Ammon's horn (tissue), 1 donor: Measurements from ENCODE around the gene CBX3.
A peak's percentile ranks its signal among the peaks of the same experiment; 100 is the strongest.
"Not testable (repeated sequence)": the region's sequence is repeated elsewhere in the genome, so short reads cannot be mapped to it uniquely, and the experiment has no call there.

Experiments used
- DNase-seq: peaks from one replicate; pipeline ENCODE4 v3.0.0-alpha.2; 2016; ENCODE audit warnings: low spot score

The CBX3 gene

DNA sequence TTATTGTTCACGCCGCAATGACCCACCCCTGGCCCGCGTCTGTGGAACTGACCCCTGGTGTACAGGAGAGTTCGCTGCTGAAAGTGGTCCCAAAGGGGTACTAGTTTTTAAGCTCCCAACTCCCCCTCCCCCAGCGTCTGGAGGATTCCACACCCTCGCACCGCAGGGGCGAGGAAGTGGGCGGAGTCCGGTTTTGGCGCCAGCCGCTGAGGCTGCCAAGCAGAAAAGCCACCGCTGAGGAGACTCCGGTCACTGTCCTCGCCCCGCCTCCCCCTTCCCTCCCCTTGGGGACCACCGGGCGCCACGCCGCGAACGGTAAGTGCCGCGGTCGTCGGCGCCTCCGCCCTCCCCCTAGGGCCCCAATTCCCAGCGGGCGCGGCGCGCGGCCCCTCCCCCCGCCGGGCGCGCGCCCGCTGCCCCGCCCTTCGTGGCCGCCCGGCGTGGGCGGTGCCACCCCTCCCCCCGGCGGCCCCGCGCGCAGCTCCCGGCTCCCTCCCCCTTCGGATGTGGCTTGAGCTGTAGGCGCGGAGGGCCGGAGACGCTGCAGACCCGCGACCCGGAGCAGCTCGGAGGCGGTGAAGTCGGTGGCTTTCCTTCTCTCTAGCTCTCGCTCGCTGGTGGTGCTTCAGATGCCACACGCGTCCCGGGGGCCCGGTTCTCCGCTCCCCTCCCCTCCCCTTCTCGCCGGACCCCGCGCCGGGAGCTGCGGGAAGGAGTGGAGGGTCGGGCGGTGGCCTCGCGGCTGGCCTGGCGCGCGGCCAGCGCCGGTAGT, at the start of gene CBX3:
CBX3 (plus strand) TSS at position 499 of the 772 bp plus-strand sequence. CDS start 1,254 bp downstream, outside the sequence.
- peak; percentile 85 for DNase-seq

DNA sequence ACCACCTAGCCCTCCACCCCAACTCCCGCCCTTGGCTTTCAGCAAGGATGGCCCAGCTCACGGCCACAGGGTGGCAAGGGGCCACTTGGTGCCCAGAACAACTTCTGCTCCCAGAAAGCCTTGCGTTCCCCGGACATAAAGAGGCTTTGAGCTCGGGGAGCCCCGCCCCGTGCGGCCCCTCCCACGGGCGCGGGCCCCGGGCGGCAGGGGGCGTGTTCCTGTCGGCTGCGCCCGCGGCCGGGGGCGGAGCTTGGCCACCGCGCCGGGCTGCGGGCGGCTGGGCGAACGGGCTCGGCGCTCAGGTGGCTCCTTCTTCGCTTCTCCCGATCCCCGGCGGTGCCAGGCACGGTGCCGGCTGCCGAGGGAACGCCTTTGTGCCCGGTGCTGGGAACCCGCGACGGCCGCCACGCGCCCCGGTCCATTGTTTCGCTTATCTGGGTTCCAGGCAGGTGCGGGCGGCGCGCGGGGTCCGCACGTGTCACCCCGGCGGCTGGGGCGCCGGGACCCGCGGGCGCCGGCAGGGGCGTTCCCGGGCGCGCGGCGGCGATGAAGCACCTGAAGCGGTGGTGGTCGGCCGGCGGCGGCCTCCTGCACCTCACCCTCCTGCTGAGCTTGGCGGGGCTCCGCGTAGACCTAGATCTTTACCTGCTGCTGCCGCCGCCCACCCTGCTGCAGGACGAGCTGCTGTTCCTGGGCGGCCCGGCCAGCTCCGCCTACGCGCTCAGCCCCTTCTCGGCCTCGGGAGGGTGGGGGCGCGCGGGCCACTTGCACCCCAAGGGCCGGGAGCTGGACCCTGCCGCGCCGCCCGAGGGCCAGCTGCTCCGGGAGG, 49.4 kb upstream of the CBX3 start, which contains the start of gene NFE2L3:
NFE2L3 (plus strand) TSS at position 246 of the 829 bp plus-strand sequence; CDS start at position 547, 301 bp downstream.
- peak; percentile 79 for DNase-seq

DNA sequence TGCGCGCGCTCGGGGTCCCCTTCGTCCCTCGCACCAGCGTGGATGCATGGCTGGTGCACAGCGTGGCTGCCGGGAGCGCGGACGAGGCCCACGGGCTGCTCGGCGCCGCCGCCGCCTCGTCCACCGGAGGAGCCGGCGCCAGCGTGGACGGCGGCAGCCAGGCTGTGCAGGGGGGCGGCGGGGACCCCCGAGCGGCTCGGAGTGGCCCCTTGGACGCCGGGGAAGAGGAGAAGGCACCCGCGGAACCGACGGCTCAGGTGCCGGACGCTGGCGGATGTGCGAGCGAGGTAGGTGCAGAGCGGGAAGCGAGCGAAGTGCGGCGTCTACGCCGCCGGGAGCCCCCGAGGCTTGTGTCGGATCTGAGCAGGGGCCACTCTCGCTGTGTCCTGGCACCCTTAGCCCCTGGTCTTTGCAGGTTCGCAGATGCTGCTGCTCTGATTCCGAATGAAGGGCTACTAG, 48.7 kb upstream of the CBX3 start:
- not testable (repeated sequence) for DNase-seq

DNA sequence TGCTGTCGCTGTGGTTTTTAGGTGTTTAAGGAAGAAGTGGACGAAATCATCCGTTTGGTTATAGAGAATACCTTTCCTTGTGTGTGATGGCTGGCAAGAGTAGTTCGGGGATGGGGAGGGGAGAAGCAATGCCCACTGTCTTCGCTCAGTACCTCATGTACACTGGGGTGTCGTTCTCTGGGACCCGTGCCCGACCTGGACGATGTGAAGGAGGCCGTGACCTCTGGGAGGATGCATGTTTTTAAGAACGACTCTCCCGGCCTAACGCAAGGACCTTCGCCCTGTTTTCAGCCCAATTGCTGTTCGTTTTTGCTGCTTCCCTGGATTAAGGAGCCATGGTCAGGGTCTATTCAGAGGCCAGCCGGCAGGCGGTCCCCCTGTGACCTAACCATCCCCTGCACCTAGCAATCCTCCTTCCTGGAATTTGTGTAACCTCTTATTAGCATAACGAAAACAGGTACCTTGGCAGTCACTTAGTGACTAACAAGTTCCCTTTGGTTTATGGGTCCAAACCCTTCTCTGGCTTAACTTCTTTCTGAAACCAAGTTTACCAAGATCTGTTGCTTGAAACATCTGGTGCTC, 48.2 kb upstream of the CBX3 start:
- no peak for DNase-seq

DNA sequence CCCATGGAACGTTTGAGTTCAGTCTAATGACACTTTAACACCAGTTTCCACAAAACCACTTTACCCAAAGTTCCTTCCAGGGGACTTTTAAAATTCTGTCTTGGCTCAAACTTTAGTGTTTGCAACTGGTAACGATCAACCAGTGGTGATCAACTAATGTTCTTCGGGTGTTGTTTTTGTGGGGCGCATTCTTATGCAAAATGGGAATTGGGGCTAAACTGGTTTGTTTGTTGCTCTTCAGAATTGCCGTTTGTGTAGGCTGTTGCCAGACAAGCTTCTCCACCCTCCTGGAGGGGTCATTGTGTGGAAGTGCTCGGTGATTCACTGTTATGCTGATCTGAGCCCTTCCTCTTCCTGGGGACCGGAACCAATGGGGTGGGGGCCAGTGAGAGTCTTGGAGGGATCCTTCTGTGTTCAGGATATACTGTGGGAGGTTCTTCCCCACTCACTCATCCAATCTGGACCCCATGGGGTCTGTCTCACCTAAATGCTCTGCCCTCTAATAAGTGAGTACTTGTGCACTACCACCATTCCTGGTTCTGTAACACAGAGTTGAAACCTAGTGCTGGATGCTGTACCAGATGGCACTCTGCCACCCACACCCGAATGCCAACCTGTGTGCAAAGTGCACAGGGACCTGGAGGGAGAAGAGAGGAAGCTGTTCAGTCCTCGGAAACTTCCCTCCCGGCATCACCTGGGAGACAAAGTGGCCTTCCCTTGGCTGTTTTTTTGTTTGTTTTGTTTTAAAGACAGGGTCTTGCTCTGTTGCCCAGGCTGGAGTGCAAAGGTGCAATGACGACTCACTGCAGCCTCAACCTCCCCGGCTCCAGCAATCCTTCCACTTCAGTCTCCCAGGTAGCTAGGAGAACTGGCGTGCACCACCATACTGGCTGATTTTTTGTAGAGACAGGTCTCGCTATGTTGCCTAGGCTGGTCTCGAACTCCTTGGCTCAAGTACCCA, 47.4 kb upstream of the CBX3 start:
- no peak for DNase-seq

DNA sequence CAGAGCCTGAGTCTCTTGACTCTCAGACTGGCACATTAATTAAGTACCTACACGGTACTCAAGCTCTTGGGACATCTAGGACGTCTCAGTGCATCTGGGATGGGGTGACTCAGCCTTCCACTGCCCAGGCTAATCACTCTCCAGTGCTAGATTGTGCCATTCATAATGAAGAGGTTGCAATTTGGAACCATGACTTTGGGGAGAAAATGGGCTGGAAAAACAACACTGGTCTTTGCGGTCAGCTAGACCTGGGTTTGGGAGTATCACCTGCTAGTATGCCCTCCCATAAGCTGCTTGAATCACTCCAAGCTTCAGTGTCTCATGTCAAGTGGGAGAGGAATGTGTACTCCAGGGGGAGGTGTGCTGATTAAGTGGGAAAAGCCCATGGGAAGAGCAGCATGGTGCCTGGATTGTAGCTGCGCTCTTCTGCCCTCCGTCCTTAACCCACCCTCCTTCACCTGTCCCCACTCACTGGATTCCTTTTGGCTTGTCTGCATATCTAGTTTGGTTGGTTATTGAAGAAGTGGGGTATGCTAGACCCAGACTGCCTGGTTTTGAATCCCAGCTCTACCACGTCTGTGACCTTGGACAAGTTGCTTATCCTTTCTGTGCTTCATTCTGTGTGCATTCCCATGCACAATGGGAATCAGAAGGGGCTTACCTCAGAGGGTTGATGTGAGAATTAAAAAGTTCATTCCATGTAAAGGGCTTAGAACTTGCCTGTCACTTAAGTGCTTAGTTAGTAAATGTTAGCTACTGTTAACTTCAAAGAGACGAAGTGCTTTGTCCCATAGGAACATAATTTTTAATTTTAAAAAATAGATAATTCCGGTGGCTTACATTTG, 45.8 kb upstream of the CBX3 start:
- DNase-seq = no peak

DNA sequence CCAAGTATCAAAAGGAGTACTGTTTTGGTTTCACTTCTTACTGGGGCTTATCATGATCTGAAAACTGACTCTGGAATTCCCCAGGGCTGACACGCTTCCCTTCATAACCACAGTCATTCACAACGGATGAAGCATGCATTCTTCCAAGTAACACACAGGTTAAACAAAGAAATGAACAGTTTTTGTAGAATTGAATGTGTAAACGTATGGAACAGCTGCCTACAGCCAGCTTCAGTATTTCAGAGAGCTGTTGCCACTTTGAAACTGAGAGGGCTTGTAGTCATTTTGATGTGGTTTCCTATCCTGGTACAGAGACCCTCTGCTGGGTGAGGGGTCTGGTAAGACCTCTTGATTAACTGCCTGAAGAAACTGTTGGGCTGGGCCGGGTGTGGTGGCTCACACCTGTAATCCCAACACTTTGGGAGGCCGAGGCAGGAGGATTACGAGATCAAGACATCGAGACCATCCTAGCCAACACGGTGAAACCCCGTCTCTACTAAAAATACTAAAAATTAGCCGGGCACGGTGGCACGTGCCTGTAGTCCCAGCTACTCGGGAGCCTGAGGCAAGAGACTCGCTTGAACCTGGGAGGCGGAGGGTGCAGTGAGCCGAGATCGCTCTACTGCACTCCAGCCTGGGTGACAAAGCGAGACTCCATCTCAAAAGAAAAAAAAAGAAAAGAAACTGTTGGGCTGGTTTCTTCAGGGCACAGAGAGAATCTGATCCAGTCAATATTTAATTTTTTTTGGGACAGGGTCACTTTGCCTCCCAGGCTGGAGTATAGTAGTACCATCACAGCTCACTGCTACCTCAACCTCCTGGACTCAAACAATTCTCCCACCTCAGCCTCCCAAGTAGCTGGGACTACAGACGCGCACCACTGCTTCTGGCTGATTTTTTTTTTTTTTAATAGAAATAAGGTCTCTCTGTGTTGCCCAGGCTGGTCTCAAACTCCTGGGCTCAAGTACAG, 44.8 kb upstream of the CBX3 start:
- no peak for DNase-seq

DNA sequence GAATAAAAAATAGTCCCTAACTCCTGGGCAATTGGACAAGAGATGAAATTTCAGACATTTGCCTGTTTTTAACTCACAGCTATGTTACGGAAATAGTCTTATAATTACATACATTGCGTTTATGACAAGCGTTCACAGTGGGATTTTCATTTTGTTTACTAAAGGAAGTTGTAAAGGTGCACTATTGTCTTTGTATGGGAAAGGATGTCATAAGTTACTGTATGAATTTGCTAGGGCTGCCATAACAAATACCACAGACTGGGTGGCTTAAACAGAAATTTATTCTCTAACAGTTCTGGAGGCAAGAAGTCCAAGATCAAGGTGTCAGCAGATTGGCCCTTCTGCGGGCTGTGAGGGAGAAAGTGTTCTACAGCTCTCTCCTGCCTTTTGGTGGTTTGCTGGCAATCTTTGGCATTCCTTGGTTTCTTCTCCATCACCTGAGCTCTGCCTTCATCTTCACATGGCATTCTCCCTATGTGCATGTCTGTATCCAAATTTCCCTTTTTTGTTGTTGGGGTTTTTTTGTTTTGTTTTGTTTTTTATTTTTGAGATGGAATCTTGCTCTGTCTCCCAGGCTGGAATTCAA, 43.9 kb upstream of the CBX3 start:
- no peak for DNase-seq

DNA sequence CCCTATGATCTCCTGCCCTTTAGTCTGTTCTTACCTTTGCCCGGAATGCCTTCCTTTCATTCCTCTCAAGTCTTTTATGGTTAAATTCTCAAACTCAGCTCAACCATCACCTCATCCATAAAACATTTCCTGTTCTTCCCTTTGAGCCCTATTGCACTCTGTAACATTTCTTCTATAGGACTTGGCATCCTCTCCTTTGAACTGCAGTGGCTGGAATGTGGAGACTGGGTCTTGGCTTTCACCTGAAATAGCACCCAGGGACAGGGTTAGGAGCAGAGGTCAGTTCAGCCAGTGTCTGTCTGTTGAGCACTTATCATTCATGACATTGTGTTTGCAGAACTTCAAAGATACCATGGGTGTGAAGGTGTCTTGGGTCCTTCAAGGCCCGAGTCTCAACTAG, 42.3 kb upstream of the CBX3 start:
- no peak for DNase-seq

DNA sequence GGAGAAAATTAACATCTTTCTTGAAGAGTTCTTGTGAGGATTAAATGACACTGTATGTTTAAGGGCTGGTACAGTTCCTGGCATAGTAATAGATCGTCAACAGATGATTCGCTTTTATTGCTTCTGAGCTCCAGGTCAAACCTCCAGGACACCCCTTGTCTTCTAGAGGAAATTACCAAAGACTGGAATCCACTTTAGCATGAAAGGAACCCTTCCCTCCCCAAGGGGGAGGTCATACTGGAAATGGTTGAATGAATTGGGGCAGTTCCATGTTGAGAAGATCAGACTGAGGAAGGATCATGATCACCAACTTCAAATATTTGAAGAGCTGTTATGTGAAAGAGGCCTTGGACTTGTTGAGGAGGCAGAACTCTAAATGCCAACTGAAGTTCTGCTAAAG, 40.6 kb upstream of the CBX3 start:
- no peak for DNase-seq

DNA sequence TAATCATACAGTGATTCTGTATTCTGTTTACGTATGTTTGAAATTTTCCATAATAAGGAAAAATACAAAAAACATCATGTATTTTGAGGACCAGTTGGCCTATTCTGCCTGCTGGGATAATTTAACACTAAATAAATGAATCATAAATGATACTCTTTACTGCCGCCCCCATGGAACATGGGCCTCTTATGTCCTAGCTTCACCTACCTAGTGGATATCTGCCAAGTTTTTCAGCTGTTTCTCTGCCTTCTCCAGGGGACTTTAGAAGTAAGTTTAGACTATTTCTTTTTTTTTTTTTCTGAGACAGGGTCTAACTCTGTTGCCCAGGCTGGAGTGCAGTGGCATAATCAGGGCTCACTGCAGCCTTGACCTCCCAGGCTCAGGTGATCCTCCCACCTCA, 39.1 kb upstream of the CBX3 start:
- no peak for DNase-seq

DNA sequence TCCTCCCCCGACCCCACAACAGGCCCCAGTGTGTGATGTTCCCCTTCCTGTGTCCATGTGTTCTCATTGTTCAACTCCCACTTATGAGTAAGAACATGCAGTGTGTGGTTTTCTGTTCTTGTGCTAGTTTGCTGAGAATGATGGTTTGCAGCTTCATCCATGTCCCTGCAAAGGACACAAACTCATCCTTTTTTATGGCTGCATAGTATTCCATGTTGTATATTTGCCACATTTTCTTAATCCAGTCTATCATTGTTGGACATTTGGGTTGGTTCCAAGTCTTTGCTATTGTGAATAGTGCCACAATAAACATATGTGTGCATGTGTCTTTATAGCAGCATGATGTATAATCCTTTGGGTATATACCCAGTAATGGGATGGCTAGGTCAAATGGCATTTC, 37.7 kb upstream of the CBX3 start:
- DNase-seq = not testable (repeated sequence)

DNA sequence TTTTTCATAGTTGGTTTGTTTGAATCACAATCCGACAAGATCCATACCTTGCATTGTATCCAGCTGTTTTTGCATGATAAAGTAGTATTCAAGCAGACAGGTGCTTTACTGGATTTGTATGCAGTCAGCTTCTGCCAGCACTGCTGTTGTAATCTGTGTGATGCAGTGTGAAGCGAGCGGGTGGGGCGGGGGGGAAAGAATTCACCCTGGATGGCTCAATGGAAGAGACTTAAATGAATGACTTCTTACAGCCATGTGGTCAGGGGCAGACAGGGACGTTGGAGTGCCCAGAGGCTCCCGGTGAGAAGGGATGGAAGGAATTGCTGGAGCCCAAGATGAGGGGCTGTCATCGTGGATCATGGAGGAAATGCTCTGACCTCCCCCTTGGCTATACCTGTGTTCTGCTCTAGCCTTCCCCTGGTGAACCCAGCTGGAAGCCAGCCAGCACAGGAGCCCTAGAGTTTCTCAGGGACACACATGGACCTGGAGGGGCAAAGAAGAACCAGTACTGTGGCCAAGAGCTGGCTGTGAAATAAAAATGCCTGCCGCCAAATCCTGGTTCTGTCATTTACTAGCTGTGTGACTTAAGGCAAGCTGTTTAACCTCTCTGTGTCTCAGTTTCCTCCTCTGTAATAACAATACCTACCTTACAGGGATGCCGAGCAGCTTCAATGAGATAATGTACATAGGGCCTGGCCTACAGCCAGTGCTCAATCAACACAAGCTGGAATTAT, 35.4 kb upstream of the CBX3 start:
- DNase-seq = no peak

DNA sequence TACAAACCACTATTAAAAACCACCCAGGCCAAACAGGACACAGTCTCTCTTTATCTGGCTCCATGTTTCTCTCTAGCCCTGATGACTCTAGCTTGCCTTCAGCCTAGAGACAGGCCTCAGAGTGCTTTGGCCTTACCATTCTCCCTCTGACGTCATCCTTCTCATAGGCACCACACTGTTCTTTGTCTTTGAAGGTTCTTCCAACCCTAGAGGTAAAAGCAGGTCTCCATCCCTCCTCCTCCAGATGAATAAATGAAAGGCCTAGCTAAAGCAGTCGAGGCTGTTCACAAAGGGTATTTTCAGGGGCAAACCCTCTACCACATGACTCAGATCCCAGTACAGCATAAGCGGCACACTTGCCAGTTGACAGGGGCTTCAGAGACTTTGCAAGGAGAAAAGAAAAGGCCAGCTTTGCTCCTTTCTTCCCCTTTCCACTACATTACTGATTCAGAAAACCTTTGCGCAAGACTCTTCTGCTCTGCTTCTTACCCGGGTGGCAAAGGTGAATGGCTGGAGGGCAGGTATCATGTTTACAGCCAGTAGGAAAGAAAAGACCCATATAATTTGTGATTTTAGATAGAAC, 34.8 kb upstream of the CBX3 start:
- no peak for DNase-seq

DNA sequence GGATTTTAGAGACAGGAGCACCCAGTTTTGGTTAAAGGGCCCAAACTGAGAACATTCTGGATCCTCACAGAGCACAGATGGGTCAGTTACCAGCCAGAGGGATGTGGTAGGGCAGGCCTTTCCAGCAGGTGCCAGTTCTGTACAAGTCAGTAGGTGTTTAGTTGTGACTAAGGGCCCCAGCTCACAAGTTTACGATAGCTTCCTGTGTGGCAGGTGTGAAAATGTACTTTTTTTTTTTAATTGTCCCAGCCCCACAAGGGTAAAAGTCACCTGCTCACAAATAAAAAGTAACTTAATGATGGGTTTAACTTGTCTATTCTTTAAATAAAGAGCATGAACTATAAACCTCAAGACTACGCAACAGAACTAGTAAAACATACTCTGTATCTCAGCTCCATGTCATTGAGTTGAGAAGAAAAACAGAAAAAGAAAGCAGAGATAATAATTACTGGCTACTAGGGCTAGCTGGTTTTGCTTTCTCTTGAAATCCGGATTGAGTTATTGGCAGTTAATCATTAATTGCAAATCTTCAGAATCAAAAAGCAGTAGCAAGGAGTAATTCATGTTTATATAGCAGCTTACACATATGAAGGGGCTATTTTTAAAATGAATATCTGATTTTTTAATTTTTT, 34.1 kb upstream of the CBX3 start:
- DNase-seq = no peak

DNA sequence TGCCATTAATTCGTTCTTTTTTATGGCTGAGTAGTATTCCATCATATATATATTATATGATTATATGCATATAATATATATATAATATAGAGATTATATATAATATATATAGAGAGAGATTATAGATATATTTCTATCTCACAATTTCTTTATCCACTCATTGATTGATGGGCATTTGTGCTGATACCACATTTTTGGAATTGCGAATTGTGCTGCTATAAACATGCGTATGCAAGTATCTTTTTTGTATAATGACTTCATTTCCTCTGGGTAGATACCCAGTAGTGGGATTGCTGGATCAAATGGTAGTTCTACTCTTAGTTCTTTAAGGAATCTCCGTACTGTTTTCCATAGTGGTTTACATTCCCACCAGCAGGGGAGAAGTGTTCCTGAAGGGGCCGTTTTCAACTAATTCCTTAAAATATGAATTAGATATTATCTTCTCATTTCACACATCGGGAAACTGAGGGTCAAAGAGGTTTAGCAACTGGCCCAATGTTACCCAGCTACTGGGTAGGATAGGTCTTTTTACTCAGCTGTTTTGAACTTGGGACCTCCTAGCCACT, 33.0 kb upstream of the CBX3 start:
- no peak for DNase-seq

DNA sequence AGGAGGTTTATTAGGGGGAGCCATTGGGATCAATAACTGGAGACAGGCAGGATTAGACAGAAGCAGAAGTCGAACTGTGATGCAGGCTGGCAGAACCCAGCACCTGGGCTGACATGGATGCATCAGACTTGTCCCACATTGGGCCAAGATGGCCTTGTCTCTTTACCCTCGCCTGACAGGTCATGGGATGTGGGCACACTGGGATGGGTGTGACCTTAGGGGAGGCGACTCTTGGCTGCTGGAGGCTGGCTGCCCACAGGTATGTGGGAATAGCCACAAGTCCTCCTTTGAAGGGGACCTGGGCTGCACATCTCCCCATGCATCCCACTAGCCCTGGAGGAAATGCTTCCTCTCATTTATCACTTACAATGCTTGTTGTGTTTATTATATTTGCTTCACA, 32.3 kb upstream of the CBX3 start:
- no peak for DNase-seq
